ENCODE results near the gene RAD1. TPM values are rescaled to one million over a fixed set of nuclear protein-coding genes. Genes with fewer than 3 reads are reported as not detected.

The RAD1 gene
- polyA plus RNA-seq, 3 donors, result 8.5 to 9.6 (median 9.4) TPM

DNA sequence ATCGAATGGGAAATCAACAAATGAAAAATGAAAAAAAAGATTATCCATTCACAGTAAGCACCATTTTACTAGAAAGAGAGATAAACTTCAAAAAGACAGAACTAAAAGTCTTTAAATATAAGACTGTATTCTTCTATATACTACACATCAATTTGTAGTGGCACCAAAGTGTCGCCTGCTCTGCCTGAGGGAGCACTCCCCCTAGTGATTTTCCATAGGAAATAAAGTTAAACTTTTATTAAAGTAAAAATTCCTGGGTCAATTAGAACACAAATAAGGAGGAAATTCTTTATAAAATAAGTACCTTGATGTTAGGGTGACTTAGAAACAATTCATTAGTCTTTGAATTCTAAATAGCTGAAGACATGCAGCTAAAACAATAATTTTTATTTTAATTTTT is 9.7 kb downstream of the RAD1 start:
- peaks cover 20 to 39% of the 10 kb centered on the region in 2 donors for H3K36me3 ChIP-seq (replicated peaks in 1 of 2; ENCODE audit: control insufficient read depth in 1 of 2, insufficient read depth in 2 of 2, low read length in 2 of 2)
- DNase-seq, result no peak
- H3K9ac ChIP-seq (ENCODE audit: insufficient read depth, low read length, poor library complexity, severe bottlenecking), result no peak overlapping the region
- H3K4me3 Mint-ChIP-seq, result no peak overlapping the region
- no peaks in the 10 kb centered on the region for H4K20me1 ChIP-seq (ENCODE audit: insufficient read depth, low read length)
- H3K4me1 Mint-ChIP-seq, result peaks cover 2% of the 10 kb centered on the region
- TF ChIP-seq, protein P1, sequence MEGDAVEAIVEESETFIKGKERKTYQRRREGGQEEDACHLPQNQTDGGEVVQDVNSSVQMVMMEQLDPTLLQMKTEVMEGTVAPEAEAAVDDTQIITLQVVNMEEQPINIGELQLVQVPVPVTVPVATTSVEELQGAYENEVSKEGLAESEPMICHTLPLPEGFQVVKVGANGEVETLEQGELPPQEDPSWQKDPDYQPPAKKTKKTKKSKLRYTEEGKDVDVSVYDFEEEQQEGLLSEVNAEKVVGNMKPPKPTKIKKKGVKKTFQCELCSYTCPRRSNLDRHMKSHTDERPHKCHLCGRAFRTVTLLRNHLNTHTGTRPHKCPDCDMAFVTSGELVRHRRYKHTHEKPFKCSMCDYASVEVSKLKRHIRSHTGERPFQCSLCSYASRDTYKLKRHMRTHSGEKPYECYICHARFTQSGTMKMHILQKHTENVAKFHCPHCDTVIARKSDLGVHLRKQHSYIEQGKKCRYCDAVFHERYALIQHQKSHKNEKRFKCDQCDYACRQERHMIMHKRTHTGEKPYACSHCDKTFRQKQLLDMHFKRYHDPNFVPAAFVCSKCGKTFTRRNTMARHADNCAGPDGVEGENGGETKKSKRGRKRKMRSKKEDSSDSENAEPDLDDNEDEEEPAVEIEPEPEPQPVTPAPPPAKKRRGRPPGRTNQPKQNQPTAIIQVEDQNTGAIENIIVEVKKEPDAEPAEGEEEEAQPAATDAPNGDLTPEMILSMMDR (IDR thresholded peaks at IDR 0.05), result no peak
- no peak overlapping the region for H3K4me2 ChIP-seq (replicated peaks; ENCODE audit: extremely low read depth, low read length, poor library complexity, severe bottlenecking)
- H3K79me2 ChIP-seq (ENCODE audit: insufficient read depth, low read length), result no peaks in the 10 kb centered on the region
- H2AFZ ChIP-seq (ENCODE audit: insufficient read depth, low read depth, low read length, poor library complexity, severe bottlenecking), result no peak overlapping the region
- intact Hi-C loops (cut with micrococcal nuclease), result no loop called here
- no CpG with 5 or more reads among the region's 2 CpGs for WGBS (ENCODE audit: insufficient coverage)
- H3K36me3 Mint-ChIP-seq, result peaks cover 32 to 42% of the 10 kb centered on the region in 2 donors
- H3K27ac ChIP-seq (ENCODE audit: low read depth in 1 of 2, low read length in 2 of 2), result no peak overlapping the region
- no peaks in the 10 kb centered on the region for H3K27me3 Mint-ChIP-seq (ENCODE audit: low read depth in 3 of 3)
- no peaks in the 10 kb centered on the region for H3K27me3 ChIP-seq (ENCODE audit: control insufficient read depth in 2 of 2, insufficient read depth in 2 of 2, low read length in 2 of 2)
- H3K9me3 Mint-ChIP-seq, result no peaks in the 10 kb centered on the region
- H3K4me3 ChIP-seq (replicated peaks in 1 of 3; ENCODE audit: low read depth in 2 of 3, low read length in 3 of 3), result no peak overlapping the region
- H3K27ac Mint-ChIP-seq, result no peak overlapping the region
- no peaks in the 10 kb centered on the region for H3K9me3 ChIP-seq (replicated peaks in 1 of 2; ENCODE audit: control insufficient read depth in 1 of 2, insufficient read depth in 1 of 2, low read length in 2 of 2)
- no peaks in the 10 kb centered on the region for H3K4me1 ChIP-seq (ENCODE audit: control insufficient read depth in 1 of 2, insufficient read depth in 2 of 2, low read length in 2 of 2)

DNA sequence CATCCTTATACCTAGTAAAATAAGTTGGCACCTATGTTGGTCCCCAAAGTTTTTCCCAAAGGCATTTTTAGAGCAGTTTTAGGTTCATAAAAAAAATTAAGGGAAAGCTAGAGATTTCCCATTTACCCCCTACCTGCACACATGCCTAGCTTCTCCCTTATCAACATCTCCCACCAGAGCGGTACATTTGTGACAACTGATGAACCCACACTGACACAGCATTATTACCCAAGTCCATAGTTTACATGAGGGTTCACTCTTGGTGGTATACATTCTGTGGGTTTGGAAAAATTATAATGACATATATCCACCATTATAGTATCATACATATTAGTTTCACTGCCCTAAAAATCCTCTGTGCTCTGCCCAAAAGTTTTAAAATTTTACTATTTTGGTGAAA is 12.0 kb downstream of the RAD1 start:
- intact Hi-C loops (cut with micrococcal nuclease), result no loop called here
- H3K9me3 Mint-ChIP-seq, result no peaks in the 10 kb centered on the region
- Histone ChIP-seq H3K27ac (ENCODE audit: low read depth in 1 of 2, low read length in 2 of 2) (no peak overlapping the region), H3K4me3 (replicated peaks in 1 of 3; ENCODE audit: low read depth in 2 of 3, low read length in 3 of 3) (no peak overlapping the region), H3K9me3 (replicated peaks in 1 of 2; ENCODE audit: control insufficient read depth in 1 of 2, insufficient read depth in 1 of 2, low read length in 2 of 2) (no peaks in the 10 kb centered on the region), H3K9ac (ENCODE audit: insufficient read depth, low read length, poor library complexity, severe bottlenecking) (no peak overlapping the region), H3K27me3 (ENCODE audit: control insufficient read depth in 2 of 2, insufficient read depth in 2 of 2, low read length in 2 of 2) (no peaks in the 10 kb centered on the region), H4K20me1 (ENCODE audit: insufficient read depth, low read length) (no peaks in the 10 kb centered on the region), H3K36me3 (replicated peaks in 1 of 2; ENCODE audit: control insufficient read depth in 1 of 2, insufficient read depth in 2 of 2, low read length in 2 of 2) (peaks cover 7 to 18% of the 10 kb centered on the region in 2 donors), H3K79me2 (ENCODE audit: insufficient read depth, low read length) (no peaks in the 10 kb centered on the region), H3K4me2 (replicated peaks; ENCODE audit: extremely low read depth, low read length, poor library complexity, severe bottlenecking) (no peak overlapping the region), H3K4me1 (ENCODE audit: control insufficient read depth in 1 of 2, insufficient read depth in 2 of 2, low read length in 2 of 2) (no peaks in the 10 kb centered on the region), H2AFZ (ENCODE audit: insufficient read depth, low read depth, low read length, poor library complexity, severe bottlenecking) (no peak overlapping the region)
- TF ChIP-seq, protein P1 (IDR thresholded peaks at IDR 0.05), result no peak
- peaks cover 2% of the 10 kb centered on the region for H3K4me1 Mint-ChIP-seq
- H3K4me3 Mint-ChIP-seq, result no peak overlapping the region
- DNase-seq, result no peak
- no peaks in the 10 kb centered on the region for H3K27me3 Mint-ChIP-seq (ENCODE audit: low read depth in 3 of 3)
- peaks cover 14 to 21% of the 10 kb centered on the region in 2 donors for H3K36me3 Mint-ChIP-seq
- H3K27ac Mint-ChIP-seq, result no peak overlapping the region
- WGBS (ENCODE audit: insufficient coverage), result no CpG with 5 or more reads among the region's 1 CpG
